IgD-negative memory B cell (primary cell): ENCODE results near the gene ERC1. TPM values are rescaled to one million over a fixed set of nuclear protein-coding genes. Genes with fewer than 3 reads are reported as not detected.
"Not testable (repeated sequence)": the region's sequence is repeated elsewhere in the genome, so short reads cannot be mapped to it uniquely, and the experiment has no call there.

Experiments
- H3K27ac Mint-ChIP-seq, 3 donors: one replicate each; pipeline ENCODE4 v1.8.0; 2020 to 2022; ENCODE audit warnings: mild to moderate bottlenecking in 3 of 3, mixed read lengths in 3 of 3, moderate library complexity in 1 of 3
- H3K27me3 Mint-ChIP-seq: one replicate; pipeline ENCODE4 v1.8.0; 2021; ENCODE audit warnings: mixed read lengths
- H3K36me3 Mint-ChIP-seq: one replicate; pipeline ENCODE4 v1.8.0; 2020; ENCODE audit warnings: mild to moderate bottlenecking, mixed read lengths
- H3K4me1 Mint-ChIP-seq, 3 donors: one replicate each; pipeline ENCODE4 v1.8.0; 2020 to 2022; ENCODE audit warnings: mixed read lengths in 3 of 3, mild to moderate bottlenecking in 1 of 3
- H3K4me3 Mint-ChIP-seq, 4 donors: one replicate each; pipeline ENCODE4 v1.8.0; 2020 to 2022; ENCODE audit warnings: mild to moderate bottlenecking in 4 of 4, mixed read lengths in 4 of 4, moderate library complexity in 3 of 4
- H3K9me3 Mint-ChIP-seq, 3 donors: one replicate each; pipeline ENCODE4 v1.8.0; 2020 to 2021; ENCODE audit warnings: mixed read lengths in 3 of 3, mild to moderate bottlenecking in 1 of 3
- polyA plus RNA-seq: library from polyadenylated mRNA; unstranded; fragments of 300-500 nt; fragmentation: Illumina TruSeq; gene quantifications from one replicate; pipeline ENCODE4 v1.2.3, GENCODE V29; 2021

ERC1 gene
- polyA plus RNA-seq, 1 donor from 2014 or later, result 16.5 TPM

GRCh38 chr12:1179128-1179527, 188.1 kb downstream of the ERC1 start:
- H3K27me3 Mint-ChIP-seq, result no peaks in the 10 kb centered on the region
- no peaks in the 10 kb centered on the region for H3K4me1 Mint-ChIP-seq
- H3K36me3 Mint-ChIP-seq, result peaks cover 23% of the 10 kb centered on the region
- no peak overlapping the region for H3K4me3 Mint-ChIP-seq
- no peaks in the 10 kb centered on the region for H3K9me3 Mint-ChIP-seq
- H3K27ac Mint-ChIP-seq, result no peak overlapping the region

- no peak overlapping the region for H3K4me3 Mint-ChIP-seq
- no peak overlapping the region for H3K27ac Mint-ChIP-seq
- no peaks in the 10 kb centered on the region for H3K27me3 Mint-ChIP-seq
- H3K4me1 Mint-ChIP-seq, result peaks cover 0 to 8% (median 4%) of the 10 kb centered on the region in 3 donors
- H3K36me3 Mint-ChIP-seq, result peaks cover 13% of the 10 kb centered on the region
- no peaks in the 10 kb centered on the region for H3K9me3 Mint-ChIP-seq
Measured at GRCh38 chr12:1182069-1182468, 191.0 kb downstream of the ERC1 start.

- Mint-ChIP-seq H3K36me3 (peaks cover 18% of the 10 kb centered on the region), H3K4me3 (no peak overlapping the region), H3K27me3 (no peaks in the 10 kb centered on the region), H3K4me1 (peaks cover 0 to 8% (median 4%) of the 10 kb centered on the region in 3 donors), H3K9me3 (no peaks in the 10 kb centered on the region), H3K27ac (no peak overlapping the region)
Measured at GRCh38 chr12:1184402-1184801, 193.4 kb downstream of the ERC1 start.

- no peak overlapping the region for H3K4me3 Mint-ChIP-seq
- no peak overlapping the region for H3K27ac Mint-ChIP-seq
- no peaks in the 10 kb centered on the region for H3K27me3 Mint-ChIP-seq
- peaks cover 15% of the 10 kb centered on the region for H3K36me3 Mint-ChIP-seq
- H3K9me3 Mint-ChIP-seq, result no peaks in the 10 kb centered on the region
- peaks cover 0 to 8% (median 4%) of the 10 kb centered on the region in 3 donors for H3K4me1 Mint-ChIP-seq
Measured at GRCh38 chr12:1185460-1186182, 194.6 kb downstream of the ERC1 start.

- no peak overlapping the region for H3K4me3 Mint-ChIP-seq
- no peaks in the 10 kb centered on the region for H3K9me3 Mint-ChIP-seq
- peak overlapping the region in 1 of 3 donors; percentile 14 for H3K27ac Mint-ChIP-seq
- peaks cover 0 to 8% (median 4%) of the 10 kb centered on the region in 3 donors for H3K4me1 Mint-ChIP-seq
- no peaks in the 10 kb centered on the region for H3K27me3 Mint-ChIP-seq
- peaks cover 14% of the 10 kb centered on the region for H3K36me3 Mint-ChIP-seq
Measured at GRCh38 chr12:1186298-1186697, 195.3 kb downstream of the ERC1 start.

GRCh38 chr12:1188016-1188415, 197.0 kb downstream of the ERC1 start:
- no peaks in the 10 kb centered on the region for H3K9me3 Mint-ChIP-seq
- H3K36me3 Mint-ChIP-seq, result peaks cover 14% of the 10 kb centered on the region
- no peak overlapping the region for H3K27ac Mint-ChIP-seq
- no peaks in the 10 kb centered on the region for H3K27me3 Mint-ChIP-seq
- H3K4me3 Mint-ChIP-seq, result no peak overlapping the region
- H3K4me1 Mint-ChIP-seq, result peaks cover 0 to 11% (median 8%) of the 10 kb centered on the region in 3 donors

- Mint-ChIP-seq H3K9me3 (no peaks in the 10 kb centered on the region), H3K27ac (no peak overlapping the region), H3K4me1 (peaks cover 0 to 11% (median 8%) of the 10 kb centered on the region in 3 donors), H3K36me3 (peaks cover 10% of the 10 kb centered on the region), H3K27me3 (no peaks in the 10 kb centered on the region), H3K4me3 (no peak overlapping the region)
Measured at GRCh38 chr12:1189163-1189562, 198.1 kb downstream of the ERC1 start.

GRCh38 chr12:1195513-1195912, 204.5 kb downstream of the ERC1 start:
- Mint-ChIP-seq H3K36me3 (peaks cover 12% of the 10 kb centered on the region), H3K27me3 (no peaks in the 10 kb centered on the region), H3K27ac (no peak overlapping the region), H3K9me3 (peaks cover 0 to 1% (median 1%) of the 10 kb centered on the region in 3 donors), H3K4me1 (peaks cover 0 to 8% (median 0%) of the 10 kb centered on the region in 3 donors), H3K4me3 (no peak overlapping the region)

GRCh38 chr12:1197264-1198018, 206.4 kb downstream of the ERC1 start:
- H3K4me1 Mint-ChIP-seq, result peaks cover 0 to 7% (median 4%) of the 10 kb centered on the region in 3 donors
- H3K4me3 Mint-ChIP-seq, result no peak overlapping the region
- H3K36me3 Mint-ChIP-seq, result peaks cover 12% of the 10 kb centered on the region
- H3K9me3 Mint-ChIP-seq, result peaks cover 0 to 1% (median 1%) of the 10 kb centered on the region in 3 donors
- no peaks in the 10 kb centered on the region for H3K27me3 Mint-ChIP-seq
- no peak overlapping the region for H3K27ac Mint-ChIP-seq

- H3K4me1 Mint-ChIP-seq, result peaks cover 4 to 11% (median 4%) of the 10 kb centered on the region in 3 donors
- peaks cover 12% of the 10 kb centered on the region for H3K36me3 Mint-ChIP-seq
- H3K27me3 Mint-ChIP-seq, H3K4me3 Mint-ChIP-seq, H3K9me3 Mint-ChIP-seq, H3K27ac Mint-ChIP-seq: not testable (repeated sequence)
Measured at GRCh38 chr12:1198854-1199253, 207.8 kb downstream of the ERC1 start.

- Mint-ChIP-seq H3K9me3 (peaks cover 0 to 1% (median 1%) of the 10 kb centered on the region in 3 donors), H3K36me3 (peaks cover 12% of the 10 kb centered on the region), H3K4me1 (peaks cover 4 to 11% (median 4%) of the 10 kb centered on the region in 3 donors), H3K4me3 (no peak overlapping the region), H3K27me3 (no peaks in the 10 kb centered on the region), H3K27ac (no peak overlapping the region)
Measured at GRCh38 chr12:1199700-1200099, 208.7 kb downstream of the ERC1 start.

GRCh38 chr12:1201030-1201429, 210.0 kb downstream of the ERC1 start:
- H3K4me1 Mint-ChIP-seq, result peaks cover 5 to 13% (median 6%) of the 10 kb centered on the region in 3 donors
- H3K9me3 Mint-ChIP-seq, result peaks cover 0 to 1% (median 1%) of the 10 kb centered on the region in 3 donors
- H3K27ac Mint-ChIP-seq, result no peak overlapping the region
- peaks cover 6% of the 10 kb centered on the region for H3K36me3 Mint-ChIP-seq
- no peaks in the 10 kb centered on the region for H3K27me3 Mint-ChIP-seq
- H3K4me3 Mint-ChIP-seq, result no peak overlapping the region

- Mint-ChIP-seq H3K4me1 (peaks cover 10 to 17% (median 12%) of the 10 kb centered on the region in 3 donors), H3K36me3 (peaks cover 7% of the 10 kb centered on the region), H3K9me3 (peaks cover 0 to 1% (median 1%) of the 10 kb centered on the region in 3 donors), H3K4me3 (peak overlapping the region in 2 of 4 donors; percentile 6 to 63), H3K27me3 (no peaks in the 10 kb centered on the region), H3K27ac (peak overlapping the region in 2 of 3 donors; percentile 25 to 59)
Measured at GRCh38 chr12:1201886-1202285, 210.9 kb downstream of the ERC1 start.

- H3K4me1 Mint-ChIP-seq, result peaks cover 15 to 27% (median 26%) of the 10 kb centered on the region in 3 donors
- no peak overlapping the region for H3K27ac Mint-ChIP-seq
- no peaks in the 10 kb centered on the region for H3K9me3 Mint-ChIP-seq
- no peak overlapping the region for H3K4me3 Mint-ChIP-seq
- H3K27me3 Mint-ChIP-seq, result no peaks in the 10 kb centered on the region
- peaks cover 8% of the 10 kb centered on the region for H3K36me3 Mint-ChIP-seq
Measured at GRCh38 chr12:1203735-1204019, 212.7 kb downstream of the ERC1 start.

- no peaks in the 10 kb centered on the region for H3K9me3 Mint-ChIP-seq
- no peaks in the 10 kb centered on the region for H3K27me3 Mint-ChIP-seq
- H3K27ac Mint-ChIP-seq, result no peak overlapping the region
- H3K4me3 Mint-ChIP-seq, result no peak overlapping the region
- H3K36me3 Mint-ChIP-seq, result peaks cover 11% of the 10 kb centered on the region
- peaks cover 15 to 28% (median 27%) of the 10 kb centered on the region in 3 donors for H3K4me1 Mint-ChIP-seq
Measured at GRCh38 chr12:1204581-1205121, 213.6 kb downstream of the ERC1 start.
